ENCODE measurements around the gene STARD9.
A peak's percentile ranks its signal among the peaks of the same experiment; 100 is the strongest.
"Not testable (repeated sequence)": the region's sequence is repeated elsewhere in the genome, so short reads cannot be mapped to it uniquely, and the experiment has no call there.

Gene STARD9

GRCh38 chr15:42590619-42591237 lies 15.3 kb downstream of the STARD9 start:
- no peak for DNase-seq (ENCODE audit: low spot score)
- no peak for FAIRE-seq

- FAIRE-seq (peak; percentile 10), DNase-seq (ENCODE audit: low spot score) (peak; percentile 17)
Measured at GRCh38 chr15:42591238-42591934, 16.0 kb downstream of the STARD9 start.

GRCh38 chr15:42592716-42593115 lies 17.3 kb downstream of the STARD9 start:
- FAIRE-seq (no peak), DNase-seq (ENCODE audit: low spot score) (no peak)

- FAIRE-seq, result no peak
- no peak for DNase-seq (ENCODE audit: low spot score)
Measured at GRCh38 chr15:42593143-42593542, 17.7 kb downstream of the STARD9 start.

GRCh38 chr15:42594095-42594494 lies 18.7 kb downstream of the STARD9 start:
- FAIRE-seq (no peak), DNase-seq (ENCODE audit: low spot score) (no peak)

- FAIRE-seq, result no peak
- DNase-seq (ENCODE audit: low spot score), result no peak
Measured at GRCh38 chr15:42595626-42596240, 20.3 kb downstream of the STARD9 start.

GRCh38 chr15:42601316-42601715 lies 25.9 kb downstream of the STARD9 start:
- not testable (repeated sequence) for FAIRE-seq; DNase-seq (ENCODE audit: low spot score)

- DNase-seq (ENCODE audit: low spot score) (no peak), FAIRE-seq (no peak)
Measured at GRCh38 chr15:42602501-42602900, 27.1 kb downstream of the STARD9 start.

GRCh38 chr15:42603978-42604377 lies 28.6 kb downstream of the STARD9 start:
- no peak for FAIRE-seq
- no peak for DNase-seq (ENCODE audit: low spot score)

- DNase-seq (ENCODE audit: low spot score) (no peak), FAIRE-seq (no peak)
Measured at GRCh38 chr15:42604894-42605744, 29.7 kb downstream of the STARD9 start.

- DNase-seq (ENCODE audit: low spot score) (no peak), FAIRE-seq (no peak)
Measured at GRCh38 chr15:42605796-42606195, 30.4 kb downstream of the STARD9 start.

- FAIRE-seq, result peak; percentile 92
Measured at GRCh38 chr15:42608110-42608531, 32.7 kb downstream of the STARD9 start.

GRCh38 chr15:42608752-42609488 lies 33.5 kb downstream of the STARD9 start:
- FAIRE-seq (no peak), DNase-seq (ENCODE audit: low spot score) (no peak)

More at GRCh38 chr15:42608110-42608531, 32.7 kb downstream of the STARD9 start:
- peak; percentile 88 for DNase-seq (ENCODE audit: low spot score)

GRCh38 chr15:42611532-42611931 lies 36.1 kb downstream of the STARD9 start:
- FAIRE-seq, result no peak

GRCh38 chr15:42612367-42612912 lies 37.0 kb downstream of the STARD9 start:
- DNase-seq (ENCODE audit: low spot score) (no peak), FAIRE-seq (no peak)

More at GRCh38 chr15:42611532-42611931, 36.1 kb downstream of the STARD9 start:
- DNase-seq (ENCODE audit: low spot score), result no peak

GRCh38 chr15:42616107-42616506 lies 40.7 kb downstream of the STARD9 start:
- FAIRE-seq (no peak), DNase-seq (ENCODE audit: low spot score) (no peak)

- FAIRE-seq, result no peak
- DNase-seq (ENCODE audit: low spot score), result no peak
Measured at GRCh38 chr15:42619656-42620371, 44.4 kb downstream of the STARD9 start.

- DNase-seq (ENCODE audit: low spot score), result no peak
- no peak for FAIRE-seq
Measured at GRCh38 chr15:42621386-42621785, 46.0 kb downstream of the STARD9 start.

- FAIRE-seq (no peak), DNase-seq (ENCODE audit: low spot score) (no peak)
Measured at GRCh38 chr15:42621996-42622925, 46.9 kb downstream of the STARD9 start.
